Measurements from ENCODE around the gene TBC1D17.

The TBC1D17 gene

GRCh38 chr19:49920624-49921363 is 43.3 kb downstream of the TBC1D17 start:
- H3K4me1 ChIP-seq (ENCODE audit: low read length): no peaks in the 10 kb centered on the region
- H3K27me3 ChIP-seq (replicated peaks; ENCODE audit: insufficient read depth, low read length): no peaks in the 10 kb centered on the region
- peaks cover 18% of the 10 kb centered on the region; the same call in 1 of the 2 replicates for H4K20me1 ChIP-seq (ENCODE audit: insufficient read depth, low read length)
- no peak overlapping the region for H3K4me3 ChIP-seq (ENCODE audit: low read length)
- H2AFZ ChIP-seq (ENCODE audit: low read length): no peak overlapping the region
- peaks cover 98% of the 10 kb centered on the region for H3K79me2 ChIP-seq (ENCODE audit: low read length)
- TF ChIP-seq EZH2 (optimal IDR thresholded peaks at IDR 0.05; ENCODE audit: low read depth, low read length): no peak
- no peak for TF ChIP-seq EZH2phosphoT487 (IDR thresholded peaks at IDR 0.05; ENCODE audit: low read length)
- TF ChIP-seq CTCF (IDR thresholded peaks at IDR 0.05; ENCODE audit: low read length): no peak
- no peak overlapping the region for H3K27ac ChIP-seq (ENCODE audit: low read length)
- no peaks in the 10 kb centered on the region for H3K9me2 ChIP-seq (replicated peaks; ENCODE audit: insufficient read depth, low read length)
- no peak overlapping the region for H3K4me2 ChIP-seq (ENCODE audit: low read depth, low read length)
- no peaks in the 10 kb centered on the region for H3K9me3 ChIP-seq (replicated peaks; ENCODE audit: insufficient read depth, low read length)
- H3K36me3 ChIP-seq (replicated peaks; ENCODE audit: insufficient read depth, low read length): peaks cover 6% of the 10 kb centered on the region
- H3K9ac ChIP-seq (ENCODE audit: low read length): no peak overlapping the region
- no peak for DNase-seq
- no peaks in the 10 kb centered on the region for H3F3A ChIP-seq (ENCODE audit: insufficient read depth, low read length)

GRCh38 chr19:49921871-49922795 is 44.6 kb downstream of the TBC1D17 start:
- Histone ChIP-seq H4K20me1 (ENCODE audit: insufficient read depth, low read length) (peaks cover 18% of the 10 kb centered on the region; the same call in 1 of the 2 replicates), H3K79me2 (ENCODE audit: low read length) (peaks cover 98% of the 10 kb centered on the region), H3K9ac (ENCODE audit: low read length) (no peak overlapping the region), H3K9me2 (replicated peaks; ENCODE audit: insufficient read depth, low read length) (no peaks in the 10 kb centered on the region), H3K4me3 (ENCODE audit: low read length) (no peak overlapping the region), H3K4me1 (ENCODE audit: low read length) (peaks cover 3% of the 10 kb centered on the region), H3K9me3 (replicated peaks; ENCODE audit: insufficient read depth, low read length) (no peaks in the 10 kb centered on the region), H3K36me3 (replicated peaks; ENCODE audit: insufficient read depth, low read length) (peaks cover 10% of the 10 kb centered on the region), H3K27me3 (replicated peaks; ENCODE audit: insufficient read depth, low read length) (no peaks in the 10 kb centered on the region), H2AFZ (ENCODE audit: low read length) (no peak overlapping the region), H3K27ac (ENCODE audit: low read length) (no peak overlapping the region), H3K4me2 (ENCODE audit: low read depth, low read length) (no peak overlapping the region), H3F3A (ENCODE audit: insufficient read depth, low read length) (no peaks in the 10 kb centered on the region)
- no peak for DNase-seq
- TF ChIP-seq CTCF (IDR thresholded peaks at IDR 0.05; ENCODE audit: low read length) (no peak), EZH2phosphoT487 (IDR thresholded peaks at IDR 0.05; ENCODE audit: low read length) (no peak), EZH2 (optimal IDR thresholded peaks at IDR 0.05; ENCODE audit: low read depth, low read length) (no peak)

GRCh38 chr19:49923055-49924003 is 45.8 kb downstream of the TBC1D17 start:
- Histone ChIP-seq H3K9ac (ENCODE audit: low read length) (no peak overlapping the region), H3K9me2 (replicated peaks; ENCODE audit: insufficient read depth, low read length) (no peaks in the 10 kb centered on the region), H3K9me3 (replicated peaks; ENCODE audit: insufficient read depth, low read length) (no peaks in the 10 kb centered on the region), H3K36me3 (replicated peaks; ENCODE audit: insufficient read depth, low read length) (peaks cover 13% of the 10 kb centered on the region), H3K79me2 (ENCODE audit: low read length) (peaks cover 98% of the 10 kb centered on the region), H3F3A (ENCODE audit: insufficient read depth, low read length) (no peaks in the 10 kb centered on the region), H4K20me1 (ENCODE audit: insufficient read depth, low read length) (peaks cover 14% of the 10 kb centered on the region; the same call in 1 of the 2 replicates), H3K27me3 (replicated peaks; ENCODE audit: insufficient read depth, low read length) (no peaks in the 10 kb centered on the region), H3K4me2 (ENCODE audit: low read depth, low read length) (no peak overlapping the region), H3K4me3 (ENCODE audit: low read length) (no peak overlapping the region), H3K27ac (ENCODE audit: low read length) (no peak overlapping the region), H2AFZ (ENCODE audit: low read length) (no peak overlapping the region), H3K4me1 (ENCODE audit: low read length) (peaks cover 12% of the 10 kb centered on the region)
- no peak for DNase-seq
- TF ChIP-seq EZH2 (optimal IDR thresholded peaks at IDR 0.05; ENCODE audit: low read depth, low read length) (no peak), CTCF (IDR thresholded peaks at IDR 0.05; ENCODE audit: low read length) (no peak), EZH2phosphoT487 (IDR thresholded peaks at IDR 0.05; ENCODE audit: low read length) (no peak)

All from MM.1S (cell line).